ENCODE results near the gene FJX1. TPM values are rescaled to one million over a fixed set of nuclear protein-coding genes. Genes with fewer than 3 reads are reported as not detected.
A peak's percentile ranks its signal among the peaks of the same experiment; 100 is the strongest.

FJX1 gene
- total and polyA plus RNA-seq, 8 donors = 2.2 to 13.3 (median 3.7) TPM

- ATAC-seq (no peak), DNase-seq (peak in 4 of 6 donors; percentile 12 to 54 (median 34)), FAIRE-seq (no peak)
- intact Hi-C loops (cut with DNase I) = loop anchor here in 2 of 3 donors (5.0 to 10.0 kb wide), 3 partner anchors 505 to 645 kb away; no protein-coding TSS in a partner anchor
- TF ChIP-seq, protein P1, sequence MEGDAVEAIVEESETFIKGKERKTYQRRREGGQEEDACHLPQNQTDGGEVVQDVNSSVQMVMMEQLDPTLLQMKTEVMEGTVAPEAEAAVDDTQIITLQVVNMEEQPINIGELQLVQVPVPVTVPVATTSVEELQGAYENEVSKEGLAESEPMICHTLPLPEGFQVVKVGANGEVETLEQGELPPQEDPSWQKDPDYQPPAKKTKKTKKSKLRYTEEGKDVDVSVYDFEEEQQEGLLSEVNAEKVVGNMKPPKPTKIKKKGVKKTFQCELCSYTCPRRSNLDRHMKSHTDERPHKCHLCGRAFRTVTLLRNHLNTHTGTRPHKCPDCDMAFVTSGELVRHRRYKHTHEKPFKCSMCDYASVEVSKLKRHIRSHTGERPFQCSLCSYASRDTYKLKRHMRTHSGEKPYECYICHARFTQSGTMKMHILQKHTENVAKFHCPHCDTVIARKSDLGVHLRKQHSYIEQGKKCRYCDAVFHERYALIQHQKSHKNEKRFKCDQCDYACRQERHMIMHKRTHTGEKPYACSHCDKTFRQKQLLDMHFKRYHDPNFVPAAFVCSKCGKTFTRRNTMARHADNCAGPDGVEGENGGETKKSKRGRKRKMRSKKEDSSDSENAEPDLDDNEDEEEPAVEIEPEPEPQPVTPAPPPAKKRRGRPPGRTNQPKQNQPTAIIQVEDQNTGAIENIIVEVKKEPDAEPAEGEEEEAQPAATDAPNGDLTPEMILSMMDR (IDR thresholded peaks at IDR 0.05) = no peak
- Histone ChIP-seq H3K4me3 (peak overlapping the region; percentile 48 to 70 (median 58)), H3K9me3 (no peaks in the 10 kb centered on the region), H3K36me3 (no peaks in the 10 kb centered on the region), H3K27ac (no peak overlapping the region), H3K4me1 (peaks cover 0 to 12% (median 0%) of the 10 kb centered on the region in 3 donors), H3K27me3 (no peaks in the 10 kb centered on the region)
- WGBS, 2 donors = 17 to 18% methylated on average over 33 of the region's 33 CpGs
Observed at GRCh38 chr11:35619855-35620640, 1.8 kb downstream of the FJX1 start.

- TF ChIP-seq, protein P1 (IDR thresholded peaks at IDR 0.05) = no peak
- peak overlapping the region in 1 of 4 donors; percentile 62 for H3K4me3 ChIP-seq
- H3K27me3 ChIP-seq = no peaks in the 10 kb centered on the region
- peaks cover 0 to 12% (median 0%) of the 10 kb centered on the region in 3 donors for H3K4me1 ChIP-seq
- H3K9me3 ChIP-seq = no peaks in the 10 kb centered on the region
- FAIRE-seq (no peak), ATAC-seq (no peak), DNase-seq (no peak)
- WGBS, 2 donors = 78 to 80% methylated on average over 2 of the region's 2 CpGs
- intact Hi-C loops (cut with DNase I) = no loop called here
- no peaks in the 10 kb centered on the region for H3K36me3 ChIP-seq
- H3K27ac ChIP-seq = no peak overlapping the region
Observed at GRCh38 chr11:35620795-35621194, 2.5 kb downstream of the FJX1 start.

- Histone ChIP-seq H3K4me3 (no peak overlapping the region), H3K27ac (no peak overlapping the region), H3K27me3 (no peaks in the 10 kb centered on the region), H3K4me1 (peaks cover 0 to 12% (median 0%) of the 10 kb centered on the region in 3 donors), H3K9me3 (no peaks in the 10 kb centered on the region), H3K36me3 (no peaks in the 10 kb centered on the region)
- ATAC-seq (no peak), FAIRE-seq (no peak), DNase-seq (no peak)
- 70% methylated on average over 2 of the region's 2 CpGs for WGBS, 2 donors
- TF ChIP-seq, protein P1 (IDR thresholded peaks at IDR 0.05) = no peak
- intact Hi-C loops (cut with DNase I) = no loop called here
Observed at GRCh38 chr11:35621620-35622019, 3.4 kb downstream of the FJX1 start.

GRCh38 chr11:35622070-35622469, 3.8 kb downstream of the FJX1 start:
- intact Hi-C loops (cut with DNase I) = no loop called here
- ATAC-seq (no peak), FAIRE-seq (no peak), DNase-seq (no peak)
- Histone ChIP-seq H3K27me3 (no peaks in the 10 kb centered on the region), H3K9me3 (no peaks in the 10 kb centered on the region), H3K4me3 (no peak overlapping the region), H3K36me3 (no peaks in the 10 kb centered on the region), H3K4me1 (peaks cover 0 to 12% (median 0%) of the 10 kb centered on the region in 3 donors), H3K27ac (no peak overlapping the region)
- TF ChIP-seq, protein P1 (IDR thresholded peaks at IDR 0.05) = no peak
- WGBS, 2 donors = 55 to 63% methylated on average over 3 of the region's 3 CpGs

DNA sequence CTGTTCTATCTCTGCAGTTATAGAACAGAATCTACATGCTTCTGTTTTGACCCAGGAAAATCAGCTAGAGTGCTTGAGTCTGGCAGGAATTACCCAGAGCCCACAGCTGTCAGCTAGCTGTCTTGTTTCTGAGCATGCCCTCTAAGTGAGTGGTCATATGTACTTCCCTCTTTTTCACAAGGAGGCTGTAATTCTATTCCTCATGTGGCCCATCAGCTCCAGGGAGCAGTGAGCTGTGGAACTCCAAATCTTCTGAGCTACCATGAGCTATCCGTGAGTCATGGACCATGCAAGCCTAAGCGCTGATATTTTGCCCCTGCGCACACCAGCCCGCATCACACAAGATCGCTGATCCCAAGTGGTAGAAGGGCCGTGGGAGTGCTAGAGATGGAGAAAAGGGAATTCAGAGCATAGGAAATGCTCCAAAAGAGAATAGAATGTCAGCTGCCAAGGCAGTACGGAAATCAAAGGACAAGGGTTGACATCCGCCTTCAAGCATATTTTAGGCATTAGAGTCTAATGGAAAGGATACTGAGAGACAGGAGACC, 5.4 kb downstream of the FJX1 start:
- Histone ChIP-seq H3K27me3 (no peaks in the 10 kb centered on the region), H3K27ac (no peak overlapping the region), H3K4me1 (peaks cover 0 to 9% (median 0%) of the 10 kb centered on the region in 3 donors), H3K9me3 (no peaks in the 10 kb centered on the region), H3K36me3 (no peaks in the 10 kb centered on the region), H3K4me3 (no peak overlapping the region)
- WGBS, 2 donors = 84 to 86% methylated on average over 8 of the region's 8 CpGs
- TF ChIP-seq, protein P1 (IDR thresholded peaks at IDR 0.05) = no peak
- no peak for ATAC-seq
- DNase-seq = no peak
- intact Hi-C loops (cut with DNase I) = no loop called here
- no peak for FAIRE-seq

Measured in pancreas (tissue), 10 donors.